ENCODE results near the gene AFF1.
"Not testable (repeated sequence)": the region's sequence is repeated elsewhere in the genome, so short reads cannot be mapped to it uniquely, and the experiment has no call there.

The AFF1 gene

GRCh38 chr4:86980230-86980629 is 45.4 kb downstream of the AFF1 start:
- no peak for DNase-seq

GRCh38 chr4:86981789-86982188 is 47.0 kb downstream of the AFF1 start:
- peak; percentile 81 to 98 (median 92) for DNase-seq

GRCh38 chr4:86985852-86986251 is 51.0 kb downstream of the AFF1 start:
- DNase-seq = not testable (repeated sequence)

GRCh38 chr4:86989658-86990057 is 54.8 kb downstream of the AFF1 start:
- not testable (repeated sequence) for DNase-seq

- DNase-seq = no peak
These were observed 55.7 kb downstream of the AFF1 start for GRCh38 chr4:86990510-86990909.

GRCh38 chr4:86991994-86992393 is 57.2 kb downstream of the AFF1 start:
- no peak for DNase-seq

GRCh38 chr4:86993909-86994681 is 59.3 kb downstream of the AFF1 start:
- no peak for DNase-seq

- DNase-seq = no peak
These were observed 59.9 kb downstream of the AFF1 start for GRCh38 chr4:86994686-86995085.

- DNase-seq = not testable (repeated sequence)
These were observed 61.7 kb downstream of the AFF1 start for GRCh38 chr4:86996510-86996909.

- peak in 2 of 4 experiments; percentile 44 to 55 for DNase-seq
These were observed 64.4 kb downstream of the AFF1 start for GRCh38 chr4:86999136-86999643.

- DNase-seq = no peak
These were observed 67.9 kb downstream of the AFF1 start for GRCh38 chr4:87002682-87003043.

- DNase-seq = no peak
These were observed 68.5 kb downstream of the AFF1 start for GRCh38 chr4:87003266-87003665.

GRCh38 chr4:87005369-87005689 is 70.5 kb downstream of the AFF1 start:
- no peak for DNase-seq

GRCh38 chr4:87005690-87006425 is 71.0 kb downstream of the AFF1 start:
- DNase-seq = peak; percentile 52 to 74 (median 54)

GRCh38 chr4:87006426-87006675 is 71.5 kb downstream of the AFF1 start:
- no peak for DNase-seq

- DNase-seq = peak; percentile 91 to 95 (median 94)
These were observed 72.1 kb downstream of the AFF1 start for GRCh38 chr4:87006676-87007527.

- DNase-seq = peak; percentile 59 to 76 (median 62)
These were observed 73.0 kb downstream of the AFF1 start for GRCh38 chr4:87007528-87008446.

- DNase-seq = peak; percentile 56 to 66 (median 60)
These were observed 74.4 kb downstream of the AFF1 start for GRCh38 chr4:87009095-87009648.

GRCh38 chr4:87010192-87010591 is 75.4 kb downstream of the AFF1 start:
- no peak for DNase-seq

- peak; percentile 69 to 88 (median 76) for DNase-seq
These were observed 76.7 kb downstream of the AFF1 start for GRCh38 chr4:87011340-87012034.
